ENCODE measurements around the gene PFDN2. TPM values are rescaled to one million over a fixed set of nuclear protein-coding genes. Genes with fewer than 3 reads are reported as not detected.

PFDN2 gene, protein sequence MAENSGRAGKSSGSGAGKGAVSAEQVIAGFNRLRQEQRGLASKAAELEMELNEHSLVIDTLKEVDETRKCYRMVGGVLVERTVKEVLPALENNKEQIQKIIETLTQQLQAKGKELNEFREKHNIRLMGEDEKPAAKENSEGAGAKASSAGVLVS
- total RNA-seq, result 53.7 and 64.6 TPM in 2 replicates
- polyA plus RNA-seq (2012), result 152 TPM

DNA sequence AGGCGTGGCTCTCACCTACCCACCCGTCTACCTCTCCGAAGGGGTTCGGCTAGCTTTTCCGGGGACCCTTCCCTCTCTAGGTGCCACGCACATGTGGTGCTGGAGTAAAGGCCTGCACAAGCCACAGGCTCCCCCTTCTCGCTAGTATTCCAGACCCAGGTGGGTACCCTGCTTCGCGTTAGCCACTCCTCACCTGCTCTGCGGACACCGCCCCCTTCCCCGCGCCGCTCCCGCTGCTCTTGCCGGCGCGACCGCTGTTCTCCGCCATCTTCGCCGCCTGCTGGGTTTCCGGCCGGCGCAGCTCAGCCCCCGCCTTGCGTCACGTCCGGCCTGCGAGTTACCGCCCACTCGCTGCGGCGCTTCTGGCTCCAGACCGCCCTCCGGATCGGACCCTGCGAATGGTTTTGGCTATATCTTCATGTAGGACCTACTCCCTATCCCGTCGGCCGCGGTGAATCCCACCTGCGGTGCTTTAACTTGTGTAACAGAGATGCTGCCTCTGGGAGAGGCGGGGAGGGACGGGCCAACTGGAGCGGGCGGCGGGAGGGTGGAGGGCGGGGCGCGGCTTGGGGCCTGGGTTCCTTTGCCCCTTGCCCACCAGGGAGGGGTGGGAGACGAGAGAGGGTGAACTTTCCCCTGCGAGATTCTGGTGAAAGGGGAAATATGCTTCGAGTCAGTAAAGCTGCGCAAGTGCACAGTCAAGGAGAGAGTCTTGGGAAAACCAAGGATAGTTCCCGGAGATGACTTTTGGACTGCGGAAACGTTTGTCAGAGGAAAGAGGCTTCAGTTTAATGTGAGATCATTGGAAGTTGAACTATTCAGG lies at the start of gene PFDN2, which contains the start of gene NIT1:
TSS of gene PFDN2 (minus strand) at position 279 of the 823 bp plus-strand sequence. CDS start at position 268, 11 bp downstream.
TSS of gene NIT1 (plus strand) at position 347 of the 823 bp plus-strand sequence. CDS start at position 419, 72 bp downstream.
- DNase-seq (ENCODE audit: low read depth), result peak; percentile 81

- DNase-seq (ENCODE audit: low read depth), result no peak
Observed at GRCh38 chr1:161166669-161167548, 49.1 kb upstream of the PFDN2 start.

DNA sequence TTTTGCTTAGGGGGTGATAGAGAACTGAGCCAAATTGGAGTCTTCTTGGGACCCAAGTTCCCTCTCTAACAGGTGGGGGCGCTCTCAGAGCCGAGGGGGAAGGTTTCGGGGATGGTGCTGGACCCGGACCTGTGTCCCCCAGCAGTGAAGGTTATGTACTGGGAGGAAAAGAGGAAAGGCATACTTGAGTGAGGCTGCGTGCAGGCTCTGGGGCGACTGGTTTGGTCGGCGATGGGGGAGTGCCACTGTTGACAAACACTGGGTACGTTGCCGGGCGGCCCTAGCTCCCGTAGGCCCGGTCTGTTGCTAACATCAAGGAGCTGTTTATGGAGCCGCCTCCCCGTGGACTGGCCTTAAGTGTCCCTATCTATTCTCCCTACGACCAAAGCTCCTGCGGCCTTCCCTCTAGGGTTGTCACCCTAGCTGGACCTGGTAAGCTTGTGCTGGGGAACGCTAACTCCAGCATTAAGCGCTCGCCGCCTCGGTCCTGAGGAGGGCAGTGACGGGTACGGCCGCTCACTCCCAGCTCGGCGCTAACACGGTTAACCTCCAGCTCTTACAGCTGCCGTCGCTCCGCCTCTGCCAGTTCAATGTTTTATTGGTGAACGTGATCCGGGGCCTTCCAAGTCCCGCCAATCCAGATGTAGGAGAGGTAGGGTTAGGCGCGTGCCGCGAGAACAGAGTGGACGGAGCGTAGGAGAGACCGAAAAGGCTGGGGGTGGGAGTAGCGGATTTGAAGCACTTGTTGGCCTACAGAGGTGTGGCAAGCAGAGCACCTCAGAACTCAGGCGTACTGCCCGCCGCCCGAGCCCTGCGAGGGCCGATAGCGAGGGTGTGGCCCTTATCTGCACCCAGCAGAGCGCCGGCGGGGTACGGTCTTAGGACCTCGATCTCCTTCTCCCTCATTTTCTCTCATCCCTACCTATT lies 48.2 kb upstream of the PFDN2 start, which contains the start of gene PPOX:
TSS of gene PPOX (plus strand) at position 685 of the 927 bp plus-strand sequence. CDS start 422 bp downstream, outside the sequence.
- peak; percentile 99 for DNase-seq (ENCODE audit: low read depth)

GRCh38 chr1:161164901-161165610 lies 47.2 kb upstream of the PFDN2 start:
- DNase-seq (ENCODE audit: low read depth), result no peak

- DNase-seq (ENCODE audit: low read depth), result no peak
Observed at GRCh38 chr1:161163793-161164192, 46.0 kb upstream of the PFDN2 start.

- DNase-seq (ENCODE audit: low read depth), result no peak
Observed at GRCh38 chr1:161162806-161163205, 45.0 kb upstream of the PFDN2 start.

GRCh38 chr1:161162052-161162451 lies 44.2 kb upstream of the PFDN2 start:
- no peak for DNase-seq (ENCODE audit: low read depth)

- DNase-seq (ENCODE audit: low read depth), result no peak
Observed at GRCh38 chr1:161161652-161162051, 43.8 kb upstream of the PFDN2 start.

DNA sequence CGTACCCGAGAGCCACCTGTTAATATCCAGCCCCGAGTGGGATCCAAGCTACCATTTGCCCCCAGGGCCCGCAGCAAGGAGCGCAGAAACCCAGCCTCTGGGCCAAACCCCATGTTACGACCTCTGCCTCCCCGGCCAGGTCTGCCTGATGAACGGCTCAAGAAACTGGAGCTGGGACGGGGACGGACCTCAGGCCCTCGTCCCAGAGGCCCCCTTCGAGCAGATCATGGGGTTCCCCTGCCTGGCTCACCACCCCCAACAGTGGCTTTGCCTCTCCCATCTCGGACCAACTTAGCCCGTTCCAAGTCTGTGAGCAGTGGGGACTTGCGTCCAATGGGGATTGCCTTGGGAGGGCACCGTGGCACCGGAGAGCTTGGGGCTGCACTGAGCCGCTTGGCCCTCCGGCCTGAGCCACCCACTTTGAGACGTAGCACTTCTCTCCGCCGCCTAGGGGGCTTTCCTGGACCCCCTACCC lies 42.9 kb upstream of the PFDN2 start:
- DNase-seq (ENCODE audit: low read depth), result no peak

- DNase-seq (ENCODE audit: low read depth), result no peak
Observed at GRCh38 chr1:161159913-161160243, 42.0 kb upstream of the PFDN2 start.

DNA sequence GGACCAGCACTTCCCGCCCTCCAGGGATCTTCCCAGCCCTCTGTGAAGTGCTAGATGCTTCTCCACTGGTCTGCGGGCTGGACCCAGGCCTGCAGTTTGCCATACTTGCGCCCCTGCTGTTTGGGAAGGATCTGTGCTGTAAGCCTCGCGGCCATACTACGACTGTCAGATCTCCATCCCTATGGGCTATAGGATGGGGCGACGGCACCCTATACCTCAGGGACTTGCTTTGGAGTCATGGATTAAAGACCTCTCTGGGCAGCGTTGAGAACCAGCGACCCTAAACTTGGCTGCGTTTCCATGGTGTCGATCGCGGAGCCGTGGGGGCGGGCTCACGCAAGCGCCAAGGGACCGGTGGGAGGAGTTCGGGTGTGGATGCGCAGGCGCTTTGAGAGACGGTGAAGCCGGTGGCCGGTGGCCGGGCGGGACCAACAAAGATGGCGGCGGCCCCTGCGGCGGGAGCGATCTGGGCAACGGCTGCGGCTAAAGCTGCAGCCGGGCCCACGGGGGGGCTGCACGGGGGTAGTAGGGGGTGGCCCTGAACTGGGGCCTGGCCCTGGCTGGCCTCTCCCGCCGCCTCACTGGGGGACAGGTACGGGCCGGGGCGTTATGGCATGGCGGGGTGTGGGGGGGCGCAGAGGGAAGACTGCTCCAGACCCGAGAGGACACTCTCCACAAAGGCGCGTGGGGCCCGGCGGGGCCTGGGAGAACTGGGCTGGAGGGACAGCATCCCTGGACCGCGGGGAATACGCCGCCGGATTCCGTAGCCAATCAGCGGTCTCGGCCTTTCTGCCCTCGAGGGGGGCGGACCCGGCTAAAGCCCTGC lies 41.5 kb upstream of the PFDN2 start, which contains the start of gene USP21:
TSS of gene USP21 (plus strand) at position 414 of the 826 bp plus-strand sequence. CDS start 1,141 bp downstream, outside the sequence.
- DNase-seq (ENCODE audit: low read depth), result peak; percentile 93

DNA sequence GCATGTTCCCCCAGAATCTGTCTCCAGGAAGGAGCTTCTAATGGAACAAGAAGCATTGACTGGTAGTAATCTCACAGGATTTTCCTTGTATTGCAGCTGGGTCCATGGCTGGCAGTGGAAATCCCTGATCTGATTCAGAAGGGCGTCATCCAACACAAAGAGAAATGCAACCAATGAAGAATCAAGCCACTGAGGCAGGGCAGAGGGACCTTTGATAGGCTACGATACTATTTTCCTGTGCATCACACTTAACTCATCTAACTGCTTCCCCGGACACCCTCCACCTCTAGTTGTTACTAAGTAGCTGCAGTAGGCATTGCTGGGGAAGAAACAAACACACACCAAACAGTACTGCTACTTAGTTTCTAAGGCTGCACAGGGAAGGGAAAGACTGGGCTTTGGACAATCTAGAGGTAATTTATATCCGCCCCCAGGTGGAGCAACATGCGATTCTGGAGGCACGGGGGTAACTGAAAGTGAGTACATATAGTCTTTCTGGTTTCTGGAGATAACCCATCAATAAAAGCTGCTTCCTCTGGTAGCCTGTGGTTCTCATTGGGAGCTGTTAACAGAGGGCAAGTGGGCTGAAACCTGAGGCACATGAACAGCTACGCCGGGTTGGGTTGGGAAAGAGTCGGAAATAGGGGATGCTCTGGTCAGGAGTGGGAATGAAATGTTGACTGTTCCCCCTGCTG lies 40.6 kb upstream of the PFDN2 start:
- DNase-seq (ENCODE audit: low read depth), result no peak

GRCh38 chr1:161157867-161158266 lies 40.0 kb upstream of the PFDN2 start:
- no peak for DNase-seq (ENCODE audit: low read depth)

- peak; percentile 91 for DNase-seq (ENCODE audit: low read depth)
Observed at GRCh38 chr1:161153682-161154337, 36.0 kb upstream of the PFDN2 start, which contains the start of gene UFC1. Gene UFC1, plus strand, starts transcription at chr1:161153978. Its CDS starts 20 bp downstream, at chr1:161153998.

GRCh38 chr1:161153176-161153575 lies 35.3 kb upstream of the PFDN2 start:
- DNase-seq (ENCODE audit: low read depth), result no peak

DNA sequence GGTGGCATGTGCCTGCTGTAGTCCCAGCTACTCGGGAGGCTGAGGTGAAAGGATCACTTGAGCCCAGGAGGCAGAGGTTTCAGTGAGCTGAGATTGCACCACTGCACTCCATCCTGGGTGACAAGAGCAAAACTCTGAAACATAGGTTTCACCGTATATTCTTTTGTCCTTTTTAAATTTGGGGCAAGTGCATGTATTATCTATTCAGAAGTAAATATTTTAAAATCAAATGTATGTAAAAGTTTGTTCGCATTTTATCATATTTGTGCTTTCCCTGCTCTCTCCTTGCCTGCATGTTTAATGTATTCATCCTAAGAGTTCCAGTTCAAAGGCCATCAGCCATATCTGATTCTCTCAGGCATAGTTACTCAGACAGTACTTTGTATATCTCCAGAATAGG lies 28.0 kb upstream of the PFDN2 start:
- no peak for DNase-seq (ENCODE audit: low read depth)

- no peak for DNase-seq (ENCODE audit: low read depth)
Observed at GRCh38 chr1:161140755-161141400, 23.0 kb upstream of the PFDN2 start.
